Astrocyte (in vitro differentiated cells and primary cell): ENCODE data around the gene NR1H3. TPM values are rescaled to one million over a fixed set of nuclear protein-coding genes. Genes with fewer than 3 reads are reported as not detected.

Experiments used
- DNase-seq: peaks from one replicate; pipeline ENCODE4 v3.0.0-alpha.2; 2010; ENCODE audit warnings: low read depth
- FAIRE-seq: peaks from 2 replicates; lab custom pipeline; 2011; peaks lifted over from hg19 to GRCh38; lab: Jason Lieb, UNC
- H2AFZ ChIP-seq: 2 replicates; pipeline ENCODE4 v1.6.0; 2012; ENCODE audit warnings: low read depth, low read length, inconsistent platforms
- H3K27ac ChIP-seq: 2 replicates; pipeline ENCODE4 v1.5.1; 2011; ENCODE audit warnings: low read depth, low read length, inconsistent platforms
- H3K27me3 ChIP-seq: 2 replicates; pipeline ENCODE4 v1.6.0; 2011; ENCODE audit warnings: low read length, inconsistent platforms; ENCODE audit not compliant: insufficient read depth
- H3K36me3 ChIP-seq: 2 replicates; pipeline ENCODE4 v1.5.1; 2011; ENCODE audit warnings: low read length, inconsistent platforms; ENCODE audit not compliant: insufficient read depth
- H3K4me1 ChIP-seq: 2 replicates; pipeline ENCODE4 v1.5.1; 2011; ENCODE audit warnings: low read length, inconsistent platforms; ENCODE audit not compliant: insufficient read depth
- H3K4me2 ChIP-seq: 2 replicates; pipeline ENCODE4 v1.6.0; 2012; ENCODE audit warnings: low read length, inconsistent platforms
- H3K4me3 ChIP-seq: 2 replicates; pipeline ENCODE4 v1.5.1; 2011; ENCODE audit warnings: low read depth, mild to moderate bottlenecking, low read length, inconsistent platforms; ENCODE audit not compliant: insufficient read depth
- H3K79me2 ChIP-seq: 2 replicates; pipeline ENCODE4 v1.6.0; 2012; ENCODE audit warnings: mild to moderate bottlenecking, low read length, inconsistent platforms; ENCODE audit not compliant: insufficient read depth
- H3K9ac ChIP-seq: 2 replicates; pipeline ENCODE4 v1.6.0; 2012; ENCODE audit warnings: mild to moderate bottlenecking, low read length, inconsistent platforms
- H3K9me3 ChIP-seq: 2 replicates; pipeline ENCODE4 v1.5.1; 2012; ENCODE audit warnings: low read depth, mild to moderate bottlenecking, low read length, inconsistent platforms; ENCODE audit not compliant: insufficient read depth
- H4K20me1 ChIP-seq: 2 replicates; pipeline ENCODE4 v1.6.0; 2012; ENCODE audit warnings: low read length, inconsistent platforms; ENCODE audit not compliant: insufficient read depth
- H3K27ac Mint-ChIP-seq: one replicate; pipeline ENCODE4 v1.8.0; 2021; ENCODE audit warnings: mild to moderate bottlenecking, mixed read lengths; ENCODE audit not compliant: unreplicated experiment
- H3K27me3 Mint-ChIP-seq: one replicate; pipeline ENCODE4 v1.8.0; 2021; ENCODE audit warnings: low read depth, mixed read lengths; ENCODE audit not compliant: unreplicated experiment
- H3K36me3 Mint-ChIP-seq: one replicate; pipeline ENCODE4 v1.8.0; 2021; ENCODE audit warnings: low read depth, mixed read lengths; ENCODE audit not compliant: unreplicated experiment
- H3K4me1 Mint-ChIP-seq: one replicate; pipeline ENCODE4 v1.8.0; 2021; ENCODE audit warnings: low read depth, mixed read lengths; ENCODE audit not compliant: unreplicated experiment
- H3K4me3 Mint-ChIP-seq: one replicate; pipeline ENCODE4 v1.8.0; 2021; ENCODE audit warnings: mild to moderate bottlenecking, moderate library complexity, mixed read lengths; ENCODE audit not compliant: unreplicated experiment
- H3K9me3 Mint-ChIP-seq: one replicate; pipeline ENCODE4 v1.8.0; 2021; ENCODE audit warnings: mild to moderate bottlenecking, mixed read lengths; ENCODE audit not compliant: unreplicated experiment
- CTCF ChIP-seq: IDR thresholded peaks from 2 replicates; pipeline ENCODE4 v1.5.1; 2011; ENCODE audit warnings: low read depth, mild to moderate bottlenecking, inconsistent platforms, low read length, moderate library complexity; ENCODE audit not compliant: insufficient read depth
- EZH2 ChIP-seq: IDR thresholded peaks from 2 replicates; pipeline ENCODE4 v1.6.1; 2012; ENCODE audit warnings: mild to moderate bottlenecking, low read length, inconsistent platforms; ENCODE audit not compliant: insufficient read depth
- total RNA-seq: library from RNA; stranded (reverse); gene quantifications from 2 replicates; pipeline ENCODE4 v1.2.1, GENCODE V29; 2021

NR1H3 gene
- total RNA-seq, 1 donor from 2014 or later, result 11.2 TPM

DNA sequence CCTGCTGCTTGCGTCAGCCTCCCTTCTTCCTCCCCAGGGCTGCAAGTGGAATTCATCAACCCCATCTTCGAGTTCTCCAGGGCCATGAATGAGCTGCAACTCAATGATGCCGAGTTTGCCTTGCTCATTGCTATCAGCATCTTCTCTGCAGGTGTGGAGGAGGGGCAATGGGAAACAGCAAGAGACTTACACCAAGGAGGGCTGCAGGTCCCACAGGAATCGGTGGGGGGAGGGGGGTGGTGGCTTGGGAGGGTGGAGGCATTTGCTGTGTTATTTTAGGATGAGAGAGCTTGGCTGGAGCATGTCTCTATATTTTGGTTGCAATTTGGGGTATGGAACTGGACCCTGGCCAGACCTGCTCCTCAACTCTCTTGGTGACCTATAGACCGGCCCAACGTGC is 10.1 kb downstream of the NR1H3 start:
- Mint-ChIP-seq H3K4me3 (peak overlapping the region; percentile 27), H3K36me3 (peaks cover 2% of the 10 kb centered on the region), H3K9me3 (no peaks in the 10 kb centered on the region), H3K27ac (peak overlapping the region; percentile 97), H3K27me3 (no peaks in the 10 kb centered on the region), H3K4me1 (peaks cover 27% of the 10 kb centered on the region)
- DNase-seq (no peak), FAIRE-seq (no peak)
- peaks cover 24% of the 10 kb centered on the region for H4K20me1 ChIP-seq
- H3K27ac ChIP-seq, result no peak overlapping the region
- H3K36me3 ChIP-seq, result no peaks in the 10 kb centered on the region
- H3K4me1 ChIP-seq, result peaks cover 36% of the 10 kb centered on the region
- no peaks in the 10 kb centered on the region for H3K27me3 ChIP-seq
- no peak overlapping the region for H2AFZ ChIP-seq
- no peak overlapping the region for H3K9ac ChIP-seq
- H3K4me2 ChIP-seq, result no peak overlapping the region
- no peak overlapping the region for H3K4me3 ChIP-seq
- TF ChIP-seq EZH2 (no peak), CTCF (no peak)
- no peaks in the 10 kb centered on the region for H3K9me3 ChIP-seq
- peaks cover 25% of the 10 kb centered on the region for H3K79me2 ChIP-seq

- DNase-seq (no peak), FAIRE-seq (no peak)
- H3K27me3 ChIP-seq, result no peaks in the 10 kb centered on the region
- no peaks in the 10 kb centered on the region for H3K36me3 ChIP-seq
- Mint-ChIP-seq H3K9me3 (no peaks in the 10 kb centered on the region), H3K27me3 (no peaks in the 10 kb centered on the region), H3K36me3 (peaks cover 2% of the 10 kb centered on the region), H3K4me1 (peaks cover 27% of the 10 kb centered on the region), H3K4me3 (peak overlapping the region; percentile 86), H3K27ac (peak overlapping the region; percentile 97)
- peak overlapping the region; percentile 94 for H3K4me2 ChIP-seq
- H2AFZ ChIP-seq, result peak overlapping the region; percentile 59
- TF ChIP-seq CTCF (no peak), EZH2 (no peak)
- H3K27ac ChIP-seq, result peak overlapping the region; percentile 76
- peaks cover 29% of the 10 kb centered on the region for H4K20me1 ChIP-seq
- H3K9ac ChIP-seq, result peak overlapping the region; percentile 87
- H3K4me3 ChIP-seq, result peak overlapping the region; percentile 63
- H3K79me2 ChIP-seq, result peaks cover 29% of the 10 kb centered on the region
- peaks cover 36% of the 10 kb centered on the region for H3K4me1 ChIP-seq
- no peaks in the 10 kb centered on the region for H3K9me3 ChIP-seq
Measured at GRCh38 chr11:47268448-47269001, 10.7 kb downstream of the NR1H3 start.
